ENCODE data around the gene CLDN20.
"Not testable (repeated sequence)": the region's sequence is repeated elsewhere in the genome, so short reads cannot be mapped to it uniquely, and the experiment has no call there.

CLDN20 gene, protein sequence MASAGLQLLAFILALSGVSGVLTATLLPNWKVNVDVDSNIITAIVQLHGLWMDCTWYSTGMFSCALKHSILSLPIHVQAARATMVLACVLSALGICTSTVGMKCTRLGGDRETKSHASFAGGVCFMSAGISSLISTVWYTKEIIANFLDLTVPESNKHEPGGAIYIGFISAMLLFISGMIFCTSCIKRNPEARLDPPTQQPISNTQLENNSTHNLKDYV

DNA sequence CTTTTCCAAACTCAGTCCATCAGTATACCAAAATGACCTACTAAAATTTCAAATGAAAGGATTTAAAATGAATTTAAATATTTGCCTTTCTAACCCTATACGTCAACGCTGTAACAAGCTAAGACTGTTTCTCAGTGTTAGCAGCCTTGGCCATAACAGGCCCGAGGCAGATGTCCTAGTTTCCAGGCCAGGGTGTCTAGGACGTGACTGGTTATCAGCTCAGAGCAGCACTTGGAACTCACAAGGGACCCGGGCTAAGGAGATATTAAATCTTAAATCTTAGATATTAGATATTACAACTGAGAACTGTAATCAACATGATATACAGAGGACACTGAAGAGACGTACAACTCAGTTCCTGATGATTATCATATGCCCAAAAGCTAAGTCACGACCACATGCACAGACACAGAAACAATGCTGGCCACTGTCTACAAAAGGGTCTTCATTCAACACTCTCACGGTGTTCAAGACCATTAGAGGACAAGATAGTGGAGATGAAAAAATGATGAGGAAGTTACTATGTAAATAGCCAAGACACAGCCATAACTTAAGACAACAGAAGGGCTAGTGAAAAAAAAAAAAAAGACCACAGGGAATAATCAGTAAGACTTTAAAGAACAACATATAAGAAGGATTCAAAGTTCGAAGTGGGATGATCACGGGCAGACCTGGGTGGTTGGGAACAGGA is at the start of gene CLDN20:
CLDN20 (plus strand) TSS at position 641 of the 691 bp plus-strand sequence. CDS start 11,707 bp downstream, outside the sequence.
- DNase-seq (ENCODE audit: low read depth in 2 of 2) = no peak

DNA sequence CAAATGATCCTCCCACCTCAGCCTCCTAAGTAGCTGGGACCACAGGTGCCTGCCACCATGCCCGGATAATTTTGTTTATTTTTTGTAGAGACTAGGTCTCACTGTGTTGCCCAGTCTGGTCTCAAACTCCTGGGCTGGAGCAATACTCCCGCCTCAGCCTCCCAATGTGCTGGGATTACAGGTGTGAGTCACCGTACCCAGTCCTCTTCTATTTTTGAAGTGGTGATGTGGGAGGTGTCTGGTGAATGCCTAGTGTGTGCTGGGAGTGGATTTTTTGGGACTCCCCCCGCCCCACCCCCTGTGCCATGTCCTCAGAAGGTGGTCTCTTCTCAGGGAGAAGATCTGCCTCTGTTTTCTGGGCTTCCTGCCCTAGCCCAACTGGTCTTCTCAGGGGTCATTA is 47.9 kb upstream of the CLDN20 start:
- no peak for DNase-seq (ENCODE audit: low read depth in 2 of 2)

DNA sequence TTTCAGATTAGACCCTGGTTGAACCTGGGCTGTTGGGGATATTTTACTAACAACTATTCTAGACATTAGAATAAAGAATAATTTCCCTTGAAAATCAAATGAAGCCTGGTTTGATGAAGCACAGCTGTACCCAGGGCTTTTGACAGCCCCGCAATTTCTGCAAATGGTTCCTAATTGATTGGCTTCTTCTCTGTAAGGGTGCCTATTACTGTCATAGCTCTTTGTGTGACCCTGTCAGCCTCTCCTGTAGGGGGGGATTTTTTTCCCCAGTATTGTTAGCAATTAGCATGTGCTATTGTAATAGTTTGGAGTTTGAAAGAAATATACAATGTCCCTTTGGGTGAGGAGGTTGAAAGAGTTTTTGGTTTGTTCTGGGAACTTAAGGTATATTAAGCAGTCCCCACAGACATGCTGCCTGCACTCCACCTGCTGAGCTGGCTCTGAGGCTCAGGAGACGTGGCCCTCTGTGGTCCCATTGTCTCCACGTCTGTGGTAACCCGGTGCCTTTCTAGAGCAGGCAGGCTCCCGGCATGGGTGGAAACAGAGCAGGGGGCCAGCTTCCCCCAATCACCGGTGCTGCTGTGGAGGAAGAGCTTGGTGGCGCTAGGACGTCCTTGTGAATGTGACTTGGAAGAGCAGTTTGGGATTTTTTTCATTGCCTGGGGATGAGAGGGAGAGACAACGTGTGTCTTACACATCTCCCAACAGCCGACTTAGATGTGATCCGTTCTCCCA is 47.3 kb upstream of the CLDN20 start:
- DNase-seq (ENCODE audit: low read depth in 2 of 2) = no peak

DNA sequence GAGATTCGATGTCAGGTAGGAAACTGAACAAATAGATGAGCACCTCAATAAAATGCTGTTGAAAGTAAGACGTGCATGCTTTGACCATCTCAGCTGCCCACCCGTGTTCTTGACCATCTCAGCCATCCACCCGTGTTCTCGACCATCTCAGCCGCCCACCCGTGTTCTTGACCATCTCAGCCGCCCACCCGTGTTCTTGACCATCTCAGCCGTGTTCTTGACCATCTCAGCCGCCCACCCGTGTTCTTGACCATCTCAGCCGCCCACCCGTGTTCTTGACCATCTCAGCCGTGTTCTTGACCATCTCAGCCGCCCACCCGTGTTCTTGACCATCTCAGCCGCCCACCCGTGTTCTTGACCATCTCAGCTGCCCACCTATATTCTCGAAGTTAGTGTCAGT is 45.1 kb upstream of the CLDN20 start:
- DNase-seq (ENCODE audit: low read depth in 2 of 2) = not testable (repeated sequence)

DNA sequence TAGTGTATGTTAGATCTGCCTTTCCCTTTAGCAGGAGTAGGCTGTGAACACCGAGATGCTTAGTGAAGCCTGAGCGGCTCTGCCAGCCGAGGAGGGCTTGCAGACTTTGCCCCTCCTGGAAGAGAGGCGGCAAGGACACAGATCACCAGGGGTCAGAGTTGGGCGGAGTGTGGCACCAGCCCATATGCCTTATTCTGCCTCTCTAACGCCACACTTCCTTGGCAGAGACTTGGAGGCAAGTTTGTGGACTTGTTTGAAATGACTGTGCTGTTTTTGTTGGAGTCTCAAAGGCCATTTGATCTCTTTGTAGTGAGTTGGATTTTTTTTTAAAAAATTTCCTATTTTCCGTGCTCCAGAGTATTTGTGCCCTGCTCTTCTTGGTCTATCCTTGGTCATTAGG is 44.5 kb upstream of the CLDN20 start:
- DNase-seq (ENCODE audit: low read depth in 2 of 2) = no peak

DNA sequence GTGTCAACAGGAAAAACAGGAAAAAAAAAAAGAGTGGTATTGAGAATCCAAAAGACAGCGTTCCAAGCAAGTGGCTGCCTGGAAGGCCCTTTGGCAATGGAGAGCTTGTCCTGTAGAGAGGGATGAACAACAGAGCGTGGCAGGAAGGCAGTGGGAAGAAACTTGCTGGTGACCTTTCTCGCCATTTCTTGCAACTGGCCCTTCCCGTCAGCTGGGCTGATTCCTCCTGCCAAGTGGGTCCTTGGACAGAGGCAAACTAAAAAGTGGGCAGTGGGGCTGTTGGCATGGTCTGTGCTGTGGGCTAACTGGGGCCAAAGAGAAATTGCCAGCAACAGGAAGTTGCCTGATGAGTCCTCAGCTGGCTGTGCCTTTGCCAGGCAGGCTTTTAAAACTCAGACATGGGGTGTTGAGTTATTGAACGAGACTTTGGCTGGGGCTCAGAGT is 43.9 kb upstream of the CLDN20 start:
- no peak for DNase-seq (ENCODE audit: low read depth in 2 of 2)

DNA sequence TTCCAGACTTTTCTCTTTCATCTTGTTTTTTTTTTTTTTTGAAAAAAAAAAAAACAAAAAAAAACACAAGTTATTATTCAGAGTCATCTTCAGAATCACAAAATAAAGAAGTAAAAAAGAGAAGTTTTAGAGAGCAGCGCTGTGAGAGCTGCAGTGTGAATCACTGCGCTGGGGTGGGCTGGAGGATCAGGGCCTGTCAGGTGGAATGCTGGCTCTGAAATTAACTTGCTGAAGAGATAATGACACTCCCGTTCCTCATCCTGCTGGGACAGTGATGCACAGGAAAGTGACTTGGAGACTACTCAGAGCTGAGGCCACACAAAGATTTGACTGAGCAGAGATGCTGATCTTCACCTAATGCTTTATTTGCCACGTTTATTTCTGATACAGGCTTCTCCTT is 42.7 kb upstream of the CLDN20 start:
- no peak for DNase-seq (ENCODE audit: low read depth in 2 of 2)

DNA sequence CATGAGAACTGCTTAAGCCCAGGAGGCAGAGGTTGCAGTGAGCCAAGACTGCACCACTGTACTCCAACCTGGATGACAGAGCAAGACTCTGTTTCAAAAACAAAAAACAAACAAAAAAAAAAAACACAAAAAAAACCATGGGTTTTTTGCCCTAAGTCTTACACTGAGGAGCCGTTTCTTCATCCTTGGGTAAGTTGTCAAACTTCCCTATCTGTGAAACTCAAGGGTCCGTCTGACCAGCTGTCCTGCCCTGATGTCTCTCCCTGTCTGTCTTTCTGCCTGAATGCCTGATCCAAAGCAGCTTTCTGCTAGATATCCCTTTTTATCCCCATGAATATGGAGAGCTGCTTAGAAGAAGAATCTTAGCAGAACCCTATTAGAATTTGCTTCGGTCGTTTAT is 41.3 kb upstream of the CLDN20 start:
- no peak for DNase-seq (ENCODE audit: low read depth in 2 of 2)

DNA sequence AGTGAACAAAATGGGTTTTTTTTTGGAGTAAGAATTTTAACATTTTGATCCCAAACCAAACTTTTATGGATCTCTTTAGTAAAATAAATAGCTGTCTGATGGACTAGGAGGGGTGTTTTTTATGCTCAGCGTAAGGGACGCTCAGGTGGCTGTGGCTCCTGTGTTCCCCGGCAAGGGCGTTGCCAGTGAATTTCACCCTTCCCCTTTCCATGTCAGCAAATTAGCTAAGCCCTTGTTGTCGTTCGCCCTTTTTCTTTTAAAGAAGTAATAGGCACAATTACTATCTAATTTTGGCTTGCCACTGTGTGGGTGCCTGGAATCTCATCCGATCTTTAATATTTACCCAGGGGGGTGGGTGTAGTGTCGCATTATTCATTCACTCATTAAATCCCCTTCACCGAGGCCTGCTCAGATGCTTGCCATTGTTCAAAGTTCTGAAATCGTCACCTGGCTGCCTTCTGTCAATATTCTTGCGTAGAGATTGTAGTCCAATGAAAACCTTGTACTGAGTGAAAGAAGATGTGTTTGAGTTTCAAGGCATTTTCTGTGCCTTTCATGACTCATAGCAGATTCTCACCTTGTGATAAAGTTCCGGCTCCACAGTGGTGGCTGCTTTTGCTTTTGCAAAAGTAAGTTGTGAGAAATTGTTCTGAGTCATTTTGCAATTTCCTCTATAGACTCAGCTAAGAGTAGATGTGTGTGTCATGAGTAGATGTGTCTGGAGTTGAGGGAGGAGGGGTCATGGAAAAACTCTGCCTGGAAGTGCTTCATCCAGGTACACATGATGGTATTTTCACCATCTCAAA is 40.0 kb upstream of the CLDN20 start:
- DNase-seq (ENCODE audit: low read depth in 2 of 2) = peak; percentile 4 to 27

DNA sequence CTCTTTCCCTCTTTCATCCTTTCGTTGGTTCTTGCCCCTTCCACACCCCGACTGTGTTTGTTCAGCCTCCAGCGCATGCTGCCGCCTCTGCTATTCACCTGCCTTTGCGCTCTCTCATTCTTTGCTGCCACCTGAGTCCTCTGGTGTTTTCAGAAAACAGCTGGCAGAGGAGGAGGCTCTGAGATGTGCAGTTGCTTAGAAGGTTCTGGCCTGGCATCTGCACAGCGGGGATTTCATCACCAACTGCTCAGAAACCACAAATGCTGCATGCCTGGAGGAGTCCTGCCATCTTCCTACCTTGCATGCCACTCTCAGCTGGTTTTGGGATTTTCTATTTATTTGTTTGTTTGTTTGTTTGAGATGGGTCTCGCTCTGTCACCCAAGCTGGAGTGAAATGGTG is 39.2 kb upstream of the CLDN20 start:
- DNase-seq (ENCODE audit: low read depth in 2 of 2) = no peak

DNA sequence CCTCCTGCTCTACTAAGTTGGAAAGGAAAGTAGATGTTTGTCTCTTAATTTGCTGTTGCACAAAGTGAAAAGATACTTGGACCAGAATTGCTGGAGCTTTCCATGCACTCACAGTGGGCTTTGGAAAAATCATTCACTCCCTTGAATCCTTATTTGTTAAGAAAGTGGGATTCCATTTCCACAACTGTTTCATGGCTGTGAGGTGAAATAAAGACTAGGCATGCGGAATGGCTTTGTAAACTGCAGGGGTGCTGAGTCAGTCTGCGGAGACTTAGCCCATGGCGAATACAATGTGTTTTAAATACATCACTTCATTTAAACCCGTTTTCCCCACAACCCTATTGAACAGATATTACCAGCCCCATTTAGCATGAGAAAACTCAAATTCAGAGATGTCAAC is 36.8 kb upstream of the CLDN20 start:
- DNase-seq (ENCODE audit: low read depth in 2 of 2) = no peak

DNA sequence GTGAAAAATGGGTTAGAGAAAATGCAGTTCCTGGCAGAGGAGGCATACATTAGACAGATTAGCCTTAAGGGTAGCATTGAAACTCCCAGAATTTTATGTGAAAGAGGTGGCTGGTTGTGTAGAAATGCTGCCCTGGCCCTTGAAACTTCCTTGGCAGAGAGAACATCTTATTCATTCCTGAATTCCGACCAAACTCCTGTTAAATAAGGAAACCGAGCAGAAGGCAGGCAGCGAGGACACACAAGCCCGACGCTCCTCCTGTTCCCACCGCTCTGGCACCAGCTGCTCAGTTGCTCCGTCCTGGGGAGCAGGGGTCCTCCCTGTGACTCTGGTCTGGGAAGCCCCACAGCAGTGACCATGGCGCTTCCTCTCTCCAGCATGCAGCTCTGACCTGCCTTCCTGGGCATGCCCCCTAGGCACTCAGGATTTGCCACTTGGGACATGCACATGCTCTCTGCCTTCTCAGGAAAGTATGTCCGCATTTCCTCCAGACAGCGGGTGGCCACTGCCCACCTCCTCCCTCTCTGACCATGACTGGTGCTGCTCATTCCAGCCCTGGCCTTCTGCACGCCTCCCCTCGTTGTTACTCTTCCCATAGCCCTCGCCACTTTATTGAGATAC is 35.2 kb upstream of the CLDN20 start:
- no peak for DNase-seq (ENCODE audit: low read depth in 2 of 2)

DNA sequence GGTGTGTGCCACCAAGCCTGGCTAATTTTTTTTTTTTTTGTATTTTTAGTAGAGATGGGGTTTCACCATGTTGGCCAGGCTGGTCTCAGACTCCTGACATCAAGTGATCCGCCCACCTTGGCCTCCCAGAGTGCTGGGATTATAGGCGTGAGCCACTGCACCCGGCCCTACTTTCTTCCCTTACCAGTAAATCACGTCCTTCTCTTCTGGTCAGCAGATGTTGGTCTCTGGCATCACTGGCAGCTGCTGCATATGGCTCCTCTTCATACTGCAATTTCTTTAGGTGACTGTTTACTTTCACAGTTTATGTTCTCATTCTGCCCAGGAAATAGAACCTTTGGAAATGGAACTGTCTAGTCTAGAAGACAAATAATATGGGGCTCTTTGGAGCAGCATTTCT is 32.8 kb upstream of the CLDN20 start:
- DNase-seq (ENCODE audit: low read depth in 2 of 2) = not testable (repeated sequence)

DNA sequence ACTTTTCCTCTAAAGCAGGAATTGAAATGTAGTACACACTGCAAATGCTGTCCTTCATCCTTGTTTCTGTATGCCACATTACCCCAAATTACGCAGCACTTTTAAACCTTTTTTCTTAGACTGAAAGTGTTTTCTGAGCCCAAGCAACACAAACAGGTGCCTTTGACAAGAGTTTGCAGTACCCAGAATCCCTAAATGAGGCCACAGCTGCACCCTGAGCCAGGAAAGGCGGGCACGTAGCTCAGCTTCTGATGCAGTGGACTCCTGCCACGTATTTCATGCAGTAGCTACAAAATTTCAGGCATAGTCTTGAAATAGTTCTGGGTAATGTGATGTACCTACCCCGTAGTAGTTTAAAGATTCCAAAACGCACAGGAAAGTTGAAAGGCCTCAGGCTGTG is 31.0 kb upstream of the CLDN20 start:
- no peak for DNase-seq (ENCODE audit: low read depth in 2 of 2)

DNA sequence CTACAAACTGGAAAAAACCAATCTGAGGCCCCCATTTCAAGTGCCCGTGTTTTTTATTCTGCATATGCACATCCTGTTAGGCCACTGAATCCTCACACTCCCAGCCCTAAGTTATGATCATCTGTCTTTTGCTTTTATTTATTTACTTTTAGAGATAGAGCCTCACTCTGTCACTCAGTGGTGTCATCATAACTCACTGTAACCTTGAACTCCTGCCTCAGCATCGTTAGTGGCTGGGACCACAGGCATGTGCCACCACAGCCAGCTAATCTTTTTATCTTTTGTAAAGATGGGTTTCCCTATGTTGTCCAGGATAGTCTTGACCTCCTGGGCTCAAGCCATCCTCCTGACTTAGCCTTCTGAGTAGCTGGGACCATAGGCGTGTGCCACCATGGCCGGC is 29.6 kb upstream of the CLDN20 start:
- DNase-seq (ENCODE audit: low read depth in 2 of 2) = no peak

DNA sequence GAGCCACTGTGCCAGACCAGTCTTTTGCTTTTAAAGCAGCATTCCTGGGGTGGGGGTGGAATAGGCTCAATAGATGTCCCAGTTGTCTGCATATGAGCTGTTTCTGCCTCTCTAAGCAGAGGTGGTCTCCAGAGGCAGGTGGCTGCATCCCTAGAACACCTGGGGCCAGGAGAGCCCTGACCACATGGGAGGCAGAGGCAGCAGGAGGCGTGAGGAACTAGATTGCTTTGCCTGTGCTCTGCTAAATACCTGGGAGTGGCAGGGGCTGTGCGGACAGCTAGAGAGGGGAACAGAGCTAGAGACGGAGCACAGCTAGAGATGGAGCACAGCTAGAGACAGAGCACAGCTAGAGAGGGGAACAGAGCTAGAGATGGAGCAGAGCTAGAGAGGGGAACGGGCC is 29.1 kb upstream of the CLDN20 start:
- DNase-seq (ENCODE audit: low read depth in 2 of 2) = no peak

DNA sequence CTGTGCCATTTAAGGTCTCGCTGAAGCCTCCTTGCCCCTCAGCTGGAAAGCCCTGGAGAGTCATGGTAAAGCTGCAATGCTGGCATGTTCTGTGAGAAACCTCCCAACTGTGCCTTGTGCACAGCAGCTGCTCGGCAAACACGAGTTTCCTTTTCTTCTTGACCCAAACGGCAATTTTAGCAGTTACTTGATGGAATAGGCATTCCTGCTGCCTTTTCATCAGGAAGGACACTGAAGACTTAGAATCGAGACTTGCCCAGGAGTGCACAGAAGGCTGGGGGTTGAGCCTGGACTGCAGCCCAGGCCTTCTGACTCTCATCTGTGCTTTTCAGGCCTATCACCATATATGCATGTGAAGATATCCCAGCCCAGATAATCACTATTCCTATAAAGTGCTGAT is 28.7 kb upstream of the CLDN20 start:
- DNase-seq (ENCODE audit: low read depth in 2 of 2) = no peak

DNA sequence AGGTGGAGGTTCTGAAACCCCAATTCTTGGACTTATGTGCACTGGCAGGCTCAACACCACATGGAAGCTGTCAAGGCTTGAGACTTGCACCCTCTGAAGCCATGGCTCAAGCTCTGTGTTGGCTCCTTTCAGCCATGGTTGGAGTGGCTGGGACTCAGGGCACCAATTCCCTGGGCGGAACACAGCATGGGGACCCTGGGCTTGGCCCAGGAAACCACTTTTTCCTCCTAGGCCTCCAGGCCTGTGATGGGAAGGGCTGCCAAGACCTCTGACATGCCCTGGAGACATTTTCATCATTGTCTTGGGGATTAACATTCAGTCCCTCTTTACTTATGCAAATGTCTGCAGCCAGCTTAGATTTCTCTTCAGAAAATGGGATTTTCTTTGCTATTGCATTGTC is 26.2 kb upstream of the CLDN20 start:
- DNase-seq (ENCODE audit: low read depth in 2 of 2) = no peak

DNA sequence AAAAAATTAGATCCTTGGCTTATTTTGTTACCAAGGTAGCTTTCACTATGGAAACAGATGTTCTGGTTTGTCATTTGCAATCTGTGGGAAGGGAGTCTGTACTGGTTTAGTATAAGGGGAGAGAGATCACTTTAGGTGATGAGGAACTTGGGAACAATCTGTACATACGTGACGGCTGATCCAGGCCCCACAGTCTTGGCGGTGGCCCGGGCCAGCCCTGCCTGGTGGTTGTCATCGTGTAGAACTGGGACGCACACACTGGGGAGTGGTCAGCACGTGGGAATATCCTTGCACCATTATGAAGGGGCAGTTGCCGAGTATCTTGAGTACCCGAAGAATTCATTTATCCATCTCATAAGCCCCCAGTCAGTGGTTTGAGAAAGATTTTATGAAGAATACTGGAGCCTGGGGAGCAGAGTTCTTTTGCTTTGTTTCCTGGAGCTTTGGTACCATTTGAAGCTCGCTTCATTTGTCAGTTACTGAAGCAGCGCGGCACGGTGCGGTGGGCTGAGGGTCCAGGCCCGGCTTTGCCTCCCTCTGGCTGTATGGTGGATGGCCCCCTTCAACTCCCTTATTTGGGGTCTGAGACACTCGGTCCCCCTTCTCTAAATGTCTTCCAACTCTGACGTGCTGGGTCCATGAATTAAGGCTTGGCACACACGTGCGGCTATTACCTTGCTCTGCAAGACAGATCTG is 22.8 kb upstream of the CLDN20 start:
- no peak for DNase-seq (ENCODE audit: low read depth in 2 of 2)

DNA sequence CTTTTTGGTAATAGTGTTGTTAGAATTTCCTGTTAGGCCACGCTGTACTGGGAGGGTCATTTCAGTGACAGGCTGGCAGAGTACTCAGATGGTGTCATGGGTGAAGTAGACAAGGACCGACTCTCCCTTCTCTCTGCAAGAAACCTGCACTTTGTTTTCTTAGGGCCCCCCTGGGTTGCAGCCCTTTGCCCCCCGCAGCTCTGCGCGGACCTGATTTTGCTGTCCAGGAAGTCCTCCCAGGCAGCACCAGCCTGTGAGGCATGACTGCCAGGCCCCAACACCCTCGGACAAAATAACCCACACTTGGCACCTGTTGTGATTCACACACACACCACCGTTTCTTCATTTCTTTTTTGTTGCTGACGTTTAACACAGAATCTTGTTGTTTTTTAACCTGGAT is 21.8 kb upstream of the CLDN20 start:
- DNase-seq (ENCODE audit: low read depth in 2 of 2) = no peak

DNA sequence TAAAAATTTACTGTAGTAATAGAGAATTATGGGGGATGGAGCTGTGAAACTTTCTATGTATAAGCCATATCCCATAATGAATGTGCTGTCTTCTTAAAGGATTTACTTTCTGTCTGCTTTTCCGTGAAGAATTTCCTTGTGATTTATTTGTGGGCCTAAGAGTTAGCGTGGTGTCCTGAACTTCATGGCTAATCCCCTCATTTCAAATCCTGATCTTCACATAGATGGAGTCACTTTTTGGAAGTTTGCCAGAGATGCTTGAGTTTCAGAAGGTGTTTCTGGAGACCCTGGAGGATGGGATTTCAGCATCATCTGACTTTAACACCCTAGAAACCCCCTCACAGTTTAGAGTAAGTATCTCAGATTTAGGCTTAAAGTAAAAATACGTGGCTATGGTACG is 19.4 kb upstream of the CLDN20 start:
- DNase-seq (ENCODE audit: low read depth in 2 of 2) = no peak
